Measurements from ENCODE around the gene REG4. TPM values are rescaled to one million over a fixed set of nuclear protein-coding genes. Genes with fewer than 3 reads are reported as not detected.
A peak's percentile ranks its signal among the peaks of the same experiment; 100 is the strongest.

REG4 gene
- total and polyA plus RNA-seq, 2 of the 13 experiments (the other 11 are each of a cell fraction or from before 2014, with no cell fraction given), result not detected

GRCh38 chr1:119816407-119816806, 5.1 kb upstream of the REG4 start (continued):
- no peak for TF ChIP-seq ZNF724P (CRISPR knock-in tag; IDR thresholded peaks at IDR 0.05; ENCODE audit: borderline replicate concordance)
- no peak for TF ChIP-seq ELF1 (CRISPR knock-in tag; IDR thresholded peaks at IDR 0.05)
- TF ChIP-seq ZNF484 (CRISPR knock-in tag; IDR thresholded peaks at IDR 0.05; ENCODE audit: borderline replicate concordance, low read depth), result no peak
- no peak for TF ChIP-seq ZNF10 (CRISPR knock-in tag; IDR thresholded peaks at IDR 0.05; ENCODE audit: borderline replicate concordance, low read depth)
- TF ChIP-seq SAFB2 (CRISPR knock-in tag; IDR thresholded peaks at IDR 0.05; ENCODE audit: borderline replicate concordance, low read depth), result no peak
- no peak for TF ChIP-seq IKZF1 (IDR thresholded peaks at IDR 0.05)
- peak; percentile 51; the same call in 1 of the 2 replicates for TF ChIP-seq SIX1 (CRISPR knock-in tag; IDR thresholded peaks at IDR 0.05; ENCODE audit: borderline replicate concordance)
- TF ChIP-seq NONO (IDR thresholded peaks at IDR 0.05), result no peak
- TF ChIP-seq NONO (CRISPR knock-in tag; conservative IDR thresholded peaks at IDR 0.05), result no peak
- TF ChIP-seq ZNF777 (CRISPR knock-in tag; IDR thresholded peaks at IDR 0.05), result no peak
- no peak for TF ChIP-seq ZBTB8A (CRISPR knock-in tag; IDR thresholded peaks at IDR 0.05; ENCODE audit: borderline replicate concordance, low read depth)
- no peak for TF ChIP-seq RFX5 (IDR thresholded peaks at IDR 0.05; ENCODE audit: low read depth, low read length)
- no peak for TF ChIP-seq ARID2 (CRISPR knock-in tag; IDR thresholded peaks at IDR 0.05; ENCODE audit: borderline replicate concordance)
- TF ChIP-seq AGO1 (IDR thresholded peaks at IDR 0.05; ENCODE audit: low read depth, low read length, poor library complexity, severe bottlenecking), result no peak
- no peak for TF ChIP-seq ZSCAN9 (CRISPR knock-in tag; IDR thresholded peaks at IDR 0.05; ENCODE audit: borderline replicate concordance)
- TF ChIP-seq CENPX (CRISPR knock-in tag; IDR thresholded peaks at IDR 0.05), result no peak
- no peak for TF ChIP-seq FOXP1 (IDR thresholded peaks at IDR 0.05)
- TF ChIP-seq FOXP1 (CRISPR knock-in tag; IDR thresholded peaks at IDR 0.05), result peak; percentile 38; the same call in 1 of the 2 replicates
- no peak for TF ChIP-seq ZFP41 (CRISPR knock-in tag; IDR thresholded peaks at IDR 0.05; ENCODE audit: borderline replicate concordance)
- no peak for TF ChIP-seq ZNF792 (CRISPR knock-in tag; IDR thresholded peaks at IDR 0.05)
- TF ChIP-seq ZFP1 (CRISPR knock-in tag; IDR thresholded peaks at IDR 0.05), result no peak
- no peak; the same call in 1 of the 2 replicates for TF ChIP-seq MBD4 (IDR thresholded peaks at IDR 0.05; ENCODE audit: borderline replicate concordance, low read length)
- no peak for TF ChIP-seq IRF9 (CRISPR knock-in tag; IDR thresholded peaks at IDR 0.05; ENCODE audit: borderline replicate concordance)
- TF ChIP-seq ZNF24 (IDR thresholded peaks at IDR 0.05), result no peak
- TF ChIP-seq HOMEZ (CRISPR knock-in tag; IDR thresholded peaks at IDR 0.05; ENCODE audit: low read depth), result peak; percentile 75; the same call in 1 of the 2 replicates
- TF ChIP-seq TCF12 (IDR thresholded peaks at IDR 0.05), result no peak
- TF ChIP-seq TCF12 (CRISPR knock-in tag; IDR thresholded peaks at IDR 0.05), result no peak
- TF ChIP-seq SSRP1 (CRISPR knock-in tag; IDR thresholded peaks at IDR 0.05), result no peak
- TF ChIP-seq ZNF670 (CRISPR knock-in tag; IDR thresholded peaks at IDR 0.05; ENCODE audit: borderline replicate concordance), result no peak
- no peak for TF ChIP-seq THAP7 (CRISPR knock-in tag; IDR thresholded peaks at IDR 0.05)
- no peak for TF ChIP-seq REXO4 (CRISPR knock-in tag; IDR thresholded peaks at IDR 0.05; ENCODE audit: borderline replicate concordance)
- TF ChIP-seq GLI4 (CRISPR knock-in tag; IDR thresholded peaks at IDR 0.05; ENCODE audit: borderline replicate concordance), result no peak

Measured in HepG2 (cell line).